Upper lobe of right lung (tissue), 1 donor: ENCODE measurements around the gene MX2. TPM values are rescaled to one million over a fixed set of nuclear protein-coding genes. Genes with fewer than 3 reads are reported as not detected.

Experiments
- ATAC-seq: fragments of 200-7000 bp; cut with Tn5 transposase; one replicate; pipeline ENCODE4 v1.9.1; 2020; ENCODE audit warnings: mild to moderate bottlenecking, moderate library complexity
- DNase-seq: peaks from one replicate; pipeline ENCODE4 v3.0.0-alpha.2; 2020
- H3K27ac ChIP-seq: fragments of 200-600 bp; one replicate; pipeline ENCODE4 v1.8.0; 2022
- H3K27me3 ChIP-seq: fragments of 200-600 bp; one replicate; pipeline ENCODE4 v1.8.0; 2022; ENCODE audit warnings: mild to moderate bottlenecking
- H3K36me3 ChIP-seq: fragments of 200-600 bp; one replicate; pipeline ENCODE4 v1.8.0; 2022
- H3K4me1 ChIP-seq: fragments of 200-600 bp; one replicate; pipeline ENCODE4 v1.8.0; 2022
- H3K4me3 ChIP-seq: fragments of 200-600 bp; one replicate; pipeline ENCODE4 v1.8.0; 2022; ENCODE audit warnings: mild to moderate bottlenecking
- H3K9me3 ChIP-seq: fragments of 200-600 bp; one replicate; pipeline ENCODE4 v1.8.0; 2022
- intact Hi-C: fragments of 100-400 bp; cut with DNase I; formaldehyde crosslinking; loops from one replicate; pipeline ENCODE4 v1.11.0; 2022
- total RNA-seq: library from RNA; stranded (reverse); fragmentation: NEBNext Ultra II Directional; extraction: Animal tissue kit (Norgen Biotek cat#: 25700); gene quantifications from one replicate; pipeline ENCODE4 v1.2.1, GENCODE V29; 2021
- TF ChIP-seq, protein P1 (sequence below): fragments of 200-600 bp; IDR thresholded peaks from one replicate; pipeline ENCODE4 v1.8.0; 2022; ENCODE audit warnings: antibody characterized with exemption
- donor health status: DM: no; HTN: yes; CAD: no; lungs with severe emphysema.

Gene MX2
- total RNA-seq, 1 donor from 2014 or later: 23.0 TPM

DNA sequence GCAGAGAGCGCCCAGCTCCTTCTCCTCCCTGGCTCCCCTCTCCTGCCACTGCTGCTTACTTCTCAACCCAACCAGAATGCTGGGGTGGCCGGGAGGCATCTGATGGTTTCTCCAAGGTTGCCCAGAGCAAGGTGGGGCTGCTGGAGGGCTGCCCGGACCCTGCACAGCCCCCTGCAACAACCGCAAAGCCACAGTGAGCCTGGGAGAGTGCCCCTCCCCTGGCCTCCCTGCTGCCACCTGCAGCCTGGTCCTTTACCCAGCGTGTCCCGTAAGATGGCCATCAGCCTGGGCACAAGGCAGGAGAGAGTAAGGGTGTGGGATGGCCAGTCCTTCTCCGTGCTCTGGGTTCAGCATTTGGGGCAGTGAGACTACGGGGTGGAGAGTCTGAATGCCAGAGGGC lies 17.0 kb downstream of the MX2 start:
- no peak overlapping the region for H3K4me3 ChIP-seq
- H3K27ac ChIP-seq: no peak overlapping the region
- ATAC-seq (no peak), DNase-seq (no peak)
- no peaks in the 10 kb centered on the region for H3K9me3 ChIP-seq
- no peaks in the 10 kb centered on the region for H3K4me1 ChIP-seq
- H3K27me3 ChIP-seq: no peaks in the 10 kb centered on the region
- TF ChIP-seq, protein P1, sequence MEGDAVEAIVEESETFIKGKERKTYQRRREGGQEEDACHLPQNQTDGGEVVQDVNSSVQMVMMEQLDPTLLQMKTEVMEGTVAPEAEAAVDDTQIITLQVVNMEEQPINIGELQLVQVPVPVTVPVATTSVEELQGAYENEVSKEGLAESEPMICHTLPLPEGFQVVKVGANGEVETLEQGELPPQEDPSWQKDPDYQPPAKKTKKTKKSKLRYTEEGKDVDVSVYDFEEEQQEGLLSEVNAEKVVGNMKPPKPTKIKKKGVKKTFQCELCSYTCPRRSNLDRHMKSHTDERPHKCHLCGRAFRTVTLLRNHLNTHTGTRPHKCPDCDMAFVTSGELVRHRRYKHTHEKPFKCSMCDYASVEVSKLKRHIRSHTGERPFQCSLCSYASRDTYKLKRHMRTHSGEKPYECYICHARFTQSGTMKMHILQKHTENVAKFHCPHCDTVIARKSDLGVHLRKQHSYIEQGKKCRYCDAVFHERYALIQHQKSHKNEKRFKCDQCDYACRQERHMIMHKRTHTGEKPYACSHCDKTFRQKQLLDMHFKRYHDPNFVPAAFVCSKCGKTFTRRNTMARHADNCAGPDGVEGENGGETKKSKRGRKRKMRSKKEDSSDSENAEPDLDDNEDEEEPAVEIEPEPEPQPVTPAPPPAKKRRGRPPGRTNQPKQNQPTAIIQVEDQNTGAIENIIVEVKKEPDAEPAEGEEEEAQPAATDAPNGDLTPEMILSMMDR: no peak
- H3K36me3 ChIP-seq: no peaks in the 10 kb centered on the region
- intact Hi-C loops: no loop called here

DNA sequence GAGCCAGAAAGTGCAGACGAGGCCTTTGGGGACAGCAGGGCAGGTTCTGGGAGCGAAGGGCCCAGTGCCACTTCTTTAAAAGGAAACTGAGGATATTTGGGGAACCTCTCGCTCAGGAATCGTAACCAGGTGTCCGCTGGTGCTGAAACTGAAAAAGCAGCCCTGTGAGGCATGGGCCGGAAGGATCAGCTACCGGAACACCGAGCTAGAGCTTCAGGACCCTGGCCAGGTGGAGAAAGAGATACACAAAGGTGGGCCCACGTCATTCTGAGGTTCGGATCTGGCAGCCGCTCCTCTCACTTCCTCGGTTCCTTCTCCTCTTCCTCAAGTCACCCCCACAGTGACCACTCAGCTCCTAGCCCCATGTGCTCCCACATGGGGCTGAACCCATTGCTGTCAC lies 18.1 kb downstream of the MX2 start:
- H3K9me3 ChIP-seq: no peaks in the 10 kb centered on the region
- no peaks in the 10 kb centered on the region for H3K36me3 ChIP-seq
- H3K27ac ChIP-seq: no peak overlapping the region
- no peak for ATAC-seq
- no peak overlapping the region for H3K4me3 ChIP-seq
- no peaks in the 10 kb centered on the region for H3K27me3 ChIP-seq
- no peak for DNase-seq
- H3K4me1 ChIP-seq: no peaks in the 10 kb centered on the region
- TF ChIP-seq, protein P1: no peak
- intact Hi-C loops: no loop called here

DNA sequence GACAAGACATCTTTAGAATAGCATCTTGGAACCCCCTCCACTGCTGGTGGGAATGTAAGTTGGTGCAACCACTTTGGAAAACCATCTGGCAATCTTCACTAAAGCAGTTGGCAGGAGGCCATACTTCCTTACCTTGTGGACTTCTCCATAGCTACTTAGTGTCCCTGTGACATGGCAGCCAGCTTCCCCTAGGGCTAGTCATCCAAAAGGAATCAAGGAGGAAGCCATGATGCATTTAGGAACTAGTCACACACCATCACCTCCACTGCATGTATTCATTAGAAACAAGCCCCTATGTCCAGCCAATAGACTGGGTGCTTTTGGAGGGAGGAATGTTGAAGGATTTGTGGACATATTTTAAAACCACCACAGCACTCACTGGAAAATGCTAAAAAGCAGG lies 19.9 kb downstream of the MX2 start:
- intact Hi-C loops: no loop called here

DNA sequence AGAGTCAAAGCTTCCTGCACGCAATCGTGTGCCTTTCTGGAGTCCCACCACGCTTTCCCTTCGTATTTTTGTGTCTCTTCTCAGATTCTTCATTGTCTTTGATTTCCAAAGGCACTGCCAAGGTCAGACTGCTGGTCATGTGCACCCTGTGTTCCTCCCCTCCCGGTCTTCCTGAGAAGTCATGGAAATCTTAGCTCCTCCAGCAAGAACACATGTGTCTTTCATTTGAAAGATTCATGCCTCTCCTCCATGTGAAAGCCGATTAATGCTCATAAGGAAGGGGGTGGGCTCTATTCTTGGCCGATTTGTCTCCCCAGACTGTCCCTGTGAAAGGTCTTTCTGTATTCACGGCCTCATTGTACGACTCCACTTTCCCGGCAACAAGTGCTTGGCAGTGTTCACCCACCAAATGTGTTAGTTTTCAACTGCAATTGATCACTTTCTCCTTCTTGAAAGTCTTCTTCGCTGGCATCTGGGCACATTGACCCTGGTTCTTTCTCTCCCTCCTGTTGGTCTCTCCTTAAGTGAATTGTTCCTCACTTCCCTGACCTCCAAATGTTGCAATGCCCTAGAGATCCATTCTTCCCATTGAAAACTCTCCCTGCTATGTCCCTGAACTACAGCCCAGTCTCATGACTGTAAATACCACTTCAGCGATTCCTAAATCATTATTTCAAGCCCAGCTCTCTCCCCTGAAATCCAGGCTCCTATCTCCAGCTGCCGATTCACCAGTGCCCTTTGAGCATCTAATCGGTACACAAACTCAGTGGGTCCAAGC lies 25.4 kb downstream of the MX2 start:
- H3K27me3 ChIP-seq: no peaks in the 10 kb centered on the region
- no peaks in the 10 kb centered on the region for H3K4me1 ChIP-seq
- H3K4me3 ChIP-seq: no peak overlapping the region
- intact Hi-C loops: no loop called here
- ATAC-seq (no peak), DNase-seq (no peak)
- no peaks in the 10 kb centered on the region for H3K9me3 ChIP-seq
- TF ChIP-seq, protein P1: no peak
- no peak overlapping the region for H3K27ac ChIP-seq
- no peaks in the 10 kb centered on the region for H3K36me3 ChIP-seq

More for the DNA sequence above, 19.9 kb downstream of the MX2 start:
- H3K27me3 ChIP-seq: no peaks in the 10 kb centered on the region
- TF ChIP-seq, protein P1: no peak
- ATAC-seq (no peak), DNase-seq (no peak)
- H3K27ac ChIP-seq: no peak overlapping the region
- no peaks in the 10 kb centered on the region for H3K4me1 ChIP-seq
- H3K36me3 ChIP-seq: no peaks in the 10 kb centered on the region
- no peaks in the 10 kb centered on the region for H3K9me3 ChIP-seq
- no peak overlapping the region for H3K4me3 ChIP-seq

DNA sequence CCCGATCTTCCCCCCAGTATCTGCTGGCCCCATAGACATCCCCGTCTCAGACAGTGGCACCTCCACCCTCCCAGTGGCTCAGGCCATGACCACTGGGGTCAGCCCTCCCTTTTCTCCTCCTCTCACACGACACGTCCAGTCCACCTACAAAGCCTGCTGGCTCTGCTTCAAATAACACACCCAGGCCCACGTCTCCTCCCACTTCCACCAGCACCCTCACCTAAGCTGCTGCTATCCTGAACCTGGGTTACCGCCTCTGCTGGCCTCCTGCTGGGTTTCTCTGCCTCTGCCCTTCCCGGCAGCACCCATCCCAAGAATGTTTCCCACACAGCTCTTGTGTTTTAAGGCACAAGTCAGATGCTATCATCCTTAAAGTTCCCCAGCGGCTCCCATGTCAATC lies 26.0 kb downstream of the MX2 start:
- TF ChIP-seq, protein P1: no peak
- Histone ChIP-seq H3K4me3 (no peak overlapping the region), H3K27me3 (no peaks in the 10 kb centered on the region), H3K9me3 (no peaks in the 10 kb centered on the region), H3K4me1 (no peaks in the 10 kb centered on the region), H3K36me3 (no peaks in the 10 kb centered on the region), H3K27ac (no peak overlapping the region)
- intact Hi-C loops: no loop called here
- DNase-seq: no peak
- no peak for ATAC-seq
